Uterus (tissue), 4 donors: ENCODE results near the gene DAB2IP. TPM values are rescaled to one million over a fixed set of nuclear protein-coding genes. Genes with fewer than 3 reads are reported as not detected.

Source experiments
- DNase-seq, 2 donors: peaks; one replicate each; pipeline ENCODE4 v3.0.0-alpha.2; 2019 to 2020
- H3K27ac ChIP-seq, 2 donors: fragments of 200-600 bp; sonication (generic); 1 replicate in 1 of 2; 2 replicates in 1 of 2; pipeline ENCODE4 v1.5.1; 2016 to 2018
- H3K27me3 ChIP-seq, 2 donors: fragments of 200-600 bp; sonication (generic); one replicate each; pipeline ENCODE4 v1.5.1; 2018 to 2019; ENCODE audit warnings: control low read depth in 1 of 2
- H3K36me3 ChIP-seq, 2 donors: fragments of 200-600 bp; sonication (generic); one replicate each; pipeline ENCODE4 v1.5.1; 2019; ENCODE audit warnings: control low read depth in 1 of 2
- H3K4me1 ChIP-seq, 2 donors: fragments of 200-600 bp; sonication (generic); one replicate each; pipeline ENCODE4 v1.5.1; 2018 to 2019; ENCODE audit warnings: control low read depth in 1 of 2
- H3K4me3 ChIP-seq, 2 donors: fragments of 200-600 bp; sonication (generic); 1 replicate in 1 of 2; 2 replicates in 1 of 2; pipeline ENCODE4 v1.5.1; 2018 to 2019; ENCODE audit warnings: mild to moderate bottlenecking in 1 of 2
- H3K9me3 ChIP-seq, 2 donors: fragments of 200-600 bp; sonication (generic); one replicate each; pipeline ENCODE4 v1.5.1; 2019; ENCODE audit warnings: control low read depth in 1 of 2
- POLR2A ChIP-seq, 2 donors: fragments of 450-650 bp; IDR thresholded peaks; one replicate each; pipeline ENCODE4 v1.6.1; 2016; ENCODE audit warnings: antibody characterized with exemption in 2 of 2, mild to moderate bottlenecking in 1 of 2, moderate library complexity in 1 of 2
- intact Hi-C: fragments of 100-400 bp; cut with DNase I; formaldehyde crosslinking; loops from one replicate; pipeline ENCODE4 v1.15.1; 2023; ENCODE audit warnings: low total_unique reads
- total RNA-seq, 4 donors: library from RNA; depleted of rRNA in 3 of 4; stranded (reverse); fragments of >200 nt in 3 of 4; gene quantifications; one replicate each; pipeline versions ENCODE4 v1.1.0 to v1.2.4, GENCODE V29; 2014 to 2023
- TF ChIP-seq, protein P1 (sequence below), 4 experiments: fragments of 200-600 bp in 2 of 4; fragments of 450-650 bp in 2 of 4; sonication (generic) in 2 of 4; IDR thresholded peaks; one replicate each; pipeline ENCODE4 v1.5.1; 2016 to 2019; ENCODE audit warnings: antibody characterized with exemption in 4 of 4, mild to moderate bottlenecking in 2 of 4, moderate library complexity in 1 of 4
- donor health status: DM: yes; HTN: yes; CAD: no.

Gene DAB2IP
- total RNA-seq, 4 donors from 2014 or later, result 22.0 to 139 (median 31.6) TPM

DNA sequence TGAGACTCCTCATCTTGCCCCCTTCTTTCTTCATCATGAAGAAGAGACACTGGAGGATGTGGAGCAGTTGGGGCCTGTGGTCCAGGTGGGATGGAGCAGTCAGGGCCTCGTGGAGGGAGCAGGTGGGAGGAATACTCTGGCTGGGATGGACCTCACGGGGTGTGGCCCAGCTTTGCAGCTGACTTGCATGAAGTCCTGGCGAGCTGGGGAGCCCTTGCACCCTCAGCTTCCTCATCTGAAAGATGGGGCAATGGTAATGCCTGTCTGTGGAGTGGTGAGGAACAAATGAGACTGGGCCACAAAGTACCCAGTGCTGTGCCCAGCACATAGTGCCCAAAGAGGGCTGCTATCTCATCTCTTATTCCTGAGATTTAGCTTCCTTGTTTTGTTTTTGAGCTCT is 91.5 kb downstream of the DAB2IP start:
- no peak for DNase-seq
- intact Hi-C loops, result no loop called here
- no peaks in the 10 kb centered on the region for H3K27me3 ChIP-seq
- H3K4me1 ChIP-seq, result peaks cover 7 to 34% of the 10 kb centered on the region in 2 donors
- H3K9me3 ChIP-seq, result no peaks in the 10 kb centered on the region
- peak overlapping the region; percentile 83 to 89 for H3K27ac ChIP-seq
- H3K36me3 ChIP-seq, result no peaks in the 10 kb centered on the region
- TF ChIP-seq, protein P1, sequence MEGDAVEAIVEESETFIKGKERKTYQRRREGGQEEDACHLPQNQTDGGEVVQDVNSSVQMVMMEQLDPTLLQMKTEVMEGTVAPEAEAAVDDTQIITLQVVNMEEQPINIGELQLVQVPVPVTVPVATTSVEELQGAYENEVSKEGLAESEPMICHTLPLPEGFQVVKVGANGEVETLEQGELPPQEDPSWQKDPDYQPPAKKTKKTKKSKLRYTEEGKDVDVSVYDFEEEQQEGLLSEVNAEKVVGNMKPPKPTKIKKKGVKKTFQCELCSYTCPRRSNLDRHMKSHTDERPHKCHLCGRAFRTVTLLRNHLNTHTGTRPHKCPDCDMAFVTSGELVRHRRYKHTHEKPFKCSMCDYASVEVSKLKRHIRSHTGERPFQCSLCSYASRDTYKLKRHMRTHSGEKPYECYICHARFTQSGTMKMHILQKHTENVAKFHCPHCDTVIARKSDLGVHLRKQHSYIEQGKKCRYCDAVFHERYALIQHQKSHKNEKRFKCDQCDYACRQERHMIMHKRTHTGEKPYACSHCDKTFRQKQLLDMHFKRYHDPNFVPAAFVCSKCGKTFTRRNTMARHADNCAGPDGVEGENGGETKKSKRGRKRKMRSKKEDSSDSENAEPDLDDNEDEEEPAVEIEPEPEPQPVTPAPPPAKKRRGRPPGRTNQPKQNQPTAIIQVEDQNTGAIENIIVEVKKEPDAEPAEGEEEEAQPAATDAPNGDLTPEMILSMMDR (IDR thresholded peaks at IDR 0.05), result no peak
- no peak for TF ChIP-seq POLR2A (IDR thresholded peaks at IDR 0.05)
- peak overlapping the region; percentile 29 to 49 for H3K4me3 ChIP-seq

DNA sequence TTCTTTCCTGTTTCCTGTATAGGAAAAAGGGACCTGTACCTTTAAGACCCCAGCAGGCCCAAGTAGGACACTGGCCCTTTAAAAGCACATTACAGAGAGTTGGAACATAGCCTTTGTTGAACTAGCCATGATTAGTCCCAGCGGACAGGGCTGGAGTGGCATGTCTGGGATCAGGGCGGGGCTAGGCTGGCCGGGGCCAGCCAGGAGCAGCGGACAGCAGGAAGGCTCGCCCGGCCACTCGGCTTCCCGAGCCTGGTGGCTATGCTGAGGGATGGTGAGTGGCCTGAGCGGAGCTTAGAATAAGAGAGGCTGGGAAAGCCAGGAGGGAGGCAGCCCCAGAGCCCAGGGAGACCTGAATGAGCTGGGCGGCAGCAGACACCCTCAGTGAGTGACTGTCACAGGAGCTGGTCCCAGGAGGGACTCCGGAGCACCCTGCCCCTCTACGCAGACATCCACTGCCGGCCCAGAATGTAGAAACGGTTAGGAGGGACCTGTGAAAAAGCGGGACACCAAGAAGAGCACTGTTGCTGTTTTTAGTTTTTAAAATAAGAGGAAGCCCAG is 92.1 kb downstream of the DAB2IP start:
- peaks cover 7 to 40% of the 10 kb centered on the region in 2 donors for H3K4me1 ChIP-seq
- no peaks in the 10 kb centered on the region for H3K36me3 ChIP-seq
- no peaks in the 10 kb centered on the region for H3K9me3 ChIP-seq
- peak overlapping the region; percentile 29 to 49 for H3K4me3 ChIP-seq
- H3K27me3 ChIP-seq, result no peaks in the 10 kb centered on the region
- peak; percentile 81 to 86 for DNase-seq
- intact Hi-C loops, result no loop called here
- TF ChIP-seq POLR2A (IDR thresholded peaks at IDR 0.05), result peak in 1 of 2 donors; percentile 45
- TF ChIP-seq, protein P1 (IDR thresholded peaks at IDR 0.05), result peak in 3 of 4 experiments; percentile 13 to 51 (median 18)
- H3K27ac ChIP-seq, result peak overlapping the region; percentile 83 to 89

DNA sequence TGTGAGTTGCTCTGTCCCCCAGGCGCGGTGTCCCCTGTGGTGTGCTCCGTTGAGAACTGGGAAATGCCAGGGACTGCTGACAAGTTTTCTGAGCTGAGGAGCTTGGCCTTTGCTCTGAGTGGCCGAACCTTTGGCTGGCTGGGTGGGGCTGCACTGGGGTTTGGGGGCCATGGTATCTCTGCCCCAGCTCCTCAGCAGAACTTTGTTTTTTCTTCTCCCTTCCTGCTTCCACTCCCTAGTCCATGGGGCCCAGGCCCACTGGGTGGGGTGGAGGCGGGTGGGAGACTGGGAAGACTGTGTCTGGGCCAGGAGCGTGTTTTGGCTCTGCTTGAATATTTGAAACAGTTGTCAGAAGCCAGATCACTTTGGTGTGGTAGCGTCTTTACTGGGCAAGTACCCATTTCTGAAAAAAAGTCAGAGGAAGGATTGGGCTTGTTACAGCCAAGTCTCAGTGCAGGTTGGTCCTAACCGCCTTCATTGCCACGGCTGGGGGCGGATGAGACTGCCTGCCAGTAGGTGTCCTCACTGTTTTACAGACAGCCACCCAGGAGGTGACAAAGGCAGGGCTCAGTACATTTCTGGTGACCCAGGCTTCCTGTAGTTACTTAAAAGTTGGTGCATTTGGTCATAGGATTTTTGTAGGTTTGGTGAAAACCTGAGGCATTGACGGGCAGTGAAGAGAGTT is 92.7 kb downstream of the DAB2IP start:
- Histone ChIP-seq H3K36me3 (no peaks in the 10 kb centered on the region), H3K4me3 (peak overlapping the region; percentile 29 to 49), H3K9me3 (no peaks in the 10 kb centered on the region), H3K27ac (peak overlapping the region; percentile 83 to 89), H3K4me1 (peaks cover 7 to 43% of the 10 kb centered on the region in 2 donors), H3K27me3 (no peaks in the 10 kb centered on the region)
- no peak for TF ChIP-seq POLR2A (IDR thresholded peaks at IDR 0.05)
- TF ChIP-seq, protein P1 (IDR thresholded peaks at IDR 0.05), result peak; percentile 43 to 62 (median 52)
- peak in 1 of 2 donors; percentile 67 for DNase-seq
- intact Hi-C loops, result no loop called here

DNA sequence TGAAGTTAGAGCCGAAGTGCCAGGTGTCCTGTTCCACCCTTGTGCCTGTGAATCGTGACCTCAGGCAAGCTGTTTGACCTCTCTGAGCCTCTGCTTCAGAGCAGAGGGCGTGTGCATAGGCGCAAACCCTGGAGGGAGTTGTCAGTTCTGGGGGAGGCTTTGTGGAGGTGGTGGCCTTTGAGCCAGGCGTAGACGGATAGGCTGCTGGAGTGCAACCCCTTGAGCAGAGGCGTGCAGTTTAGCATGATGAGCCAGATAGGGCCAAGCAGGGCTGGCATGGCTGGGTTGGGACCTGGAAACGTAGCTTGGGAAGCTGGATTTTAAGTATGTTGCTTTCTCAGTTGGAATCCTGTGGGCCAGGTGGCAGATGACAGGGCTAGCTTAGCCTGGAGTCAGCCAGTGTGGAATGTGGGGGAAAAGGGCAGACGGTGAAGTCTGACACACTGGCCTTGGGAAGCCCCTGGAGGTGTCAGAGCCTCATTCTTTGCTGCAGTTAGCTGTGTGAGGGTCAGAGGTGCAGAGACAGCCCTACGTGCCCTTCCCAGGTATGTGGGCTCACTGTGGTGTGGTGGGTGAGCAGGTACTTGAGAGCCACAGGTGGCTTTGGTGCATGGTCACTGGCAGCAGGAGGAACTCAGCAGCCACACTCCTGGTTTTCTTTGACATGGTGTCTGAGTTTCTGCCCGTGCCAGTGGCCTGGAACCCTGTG is 93.4 kb downstream of the DAB2IP start:
- TF ChIP-seq POLR2A (IDR thresholded peaks at IDR 0.05), result no peak
- TF ChIP-seq, protein P1 (IDR thresholded peaks at IDR 0.05), result no peak
- Histone ChIP-seq H3K9me3 (no peaks in the 10 kb centered on the region), H3K36me3 (no peaks in the 10 kb centered on the region), H3K27me3 (no peaks in the 10 kb centered on the region), H3K27ac (peak overlapping the region; percentile 83 to 89), H3K4me3 (peak overlapping the region; percentile 29 to 49), H3K4me1 (peaks cover 7 to 43% of the 10 kb centered on the region in 2 donors)
- intact Hi-C loops, result no loop called here
- DNase-seq, result no peak

DNA sequence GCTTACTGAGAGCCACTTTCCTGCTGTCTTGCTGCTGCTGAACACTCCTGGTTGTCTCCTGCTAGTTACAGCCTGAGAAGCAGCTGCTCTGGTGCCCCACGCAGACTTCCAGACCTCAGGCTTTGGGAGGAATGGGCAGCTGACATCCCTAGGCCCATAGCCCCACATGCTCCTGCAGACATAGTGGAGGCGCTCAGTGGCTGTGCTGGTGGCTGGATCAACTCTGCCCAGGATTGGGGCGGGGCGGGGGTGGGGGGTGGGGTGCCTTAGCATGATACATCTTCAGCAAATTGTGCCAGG is 93.9 kb downstream of the DAB2IP start:
- H3K4me3 ChIP-seq, result no peak overlapping the region
- no peak for DNase-seq
- H3K9me3 ChIP-seq, result no peaks in the 10 kb centered on the region
- peaks cover 12 to 43% of the 10 kb centered on the region in 2 donors for H3K4me1 ChIP-seq
- H3K27me3 ChIP-seq, result no peaks in the 10 kb centered on the region
- no peaks in the 10 kb centered on the region for H3K36me3 ChIP-seq
- intact Hi-C loops, result no loop called here
- TF ChIP-seq, protein P1 (IDR thresholded peaks at IDR 0.05), result no peak
- no peak for TF ChIP-seq POLR2A (IDR thresholded peaks at IDR 0.05)
- H3K27ac ChIP-seq, result peak overlapping the region; percentile 83 to 89
